A673 (cell line): Measurements from ENCODE around the gene CCM2.

Experiments used
- CTCF ChIP-seq: fragments of 300-800, 200-600 bp; sonication (generic); conservative IDR thresholded peaks from 2 replicates; pipeline ENCODE4 v1.5.1; 2017; ENCODE audit warnings: low read depth, mild to moderate bottlenecking, antibody characterized with exemption, low read length, moderate library complexity, mixed read lengths
- EZH2 ChIP-seq: fragments of 200-600 bp; sonication (generic); IDR thresholded peaks from 2 replicates; pipeline ENCODE4 v1.6.1; 2017; ENCODE audit warnings: borderline replicate concordance, low read depth, mild to moderate bottlenecking, mixed read lengths, antibody characterized with exemption, low read length; ENCODE audit not compliant: poor library complexity, severe bottlenecking

DNA sequence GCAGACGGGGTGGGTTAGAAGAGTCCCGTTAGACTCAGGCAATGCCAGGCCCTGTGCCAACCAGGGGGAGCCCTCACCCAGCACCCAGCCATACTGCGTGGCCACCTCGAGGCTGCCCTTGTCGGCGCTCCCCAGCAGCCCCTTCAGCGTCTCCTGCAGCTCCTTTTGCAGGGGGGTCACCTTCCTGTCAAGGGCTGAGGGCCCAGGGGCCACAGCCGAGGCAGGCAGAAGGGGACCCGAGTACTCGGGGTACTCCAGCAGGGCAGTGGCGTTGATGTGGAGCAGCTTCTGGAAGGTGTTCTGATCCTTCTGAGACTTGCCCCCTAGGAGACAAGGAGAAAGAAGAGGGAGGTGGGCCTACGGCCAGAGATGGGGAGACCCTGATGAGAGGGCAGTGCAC lies 101.7 kb downstream of the CCM2 start:
- TF ChIP-seq CTCF (no peak), EZH2 (no peak)
